ENCODE data around the gene MAMLD1. TPM values are rescaled to one million over a fixed set of nuclear protein-coding genes. Genes with fewer than 3 reads are reported as not detected.

The MAMLD1 gene
- total RNA-seq, 2 donors from 2014 or later: 0.56 to 3.3 TPM

- no peaks in the 10 kb centered on the region for H3K36me3 ChIP-seq
- no peak overlapping the region for H3K27ac ChIP-seq
- DNase-seq (ENCODE audit: low spot score): no peak
- H3K27me3 ChIP-seq: no peaks in the 10 kb centered on the region
- H3K9me3 ChIP-seq: no peaks in the 10 kb centered on the region
- no peak overlapping the region for H3K4me3 ChIP-seq
- peaks cover 0 to 17% of the 10 kb centered on the region in 2 donors for H3K4me1 ChIP-seq
- no peak for TF ChIP-seq CTCF (IDR thresholded peaks at IDR 0.05)
Measured at GRCh38 chrX:150548684-150549083, 185.6 kb downstream of the MAMLD1 start.

- DNase-seq (ENCODE audit: low spot score): no peak
Measured at GRCh38 chrX:150551963-150552362, 188.8 kb downstream of the MAMLD1 start.

GRCh38 chrX:150558424-150558823 lies 195.3 kb downstream of the MAMLD1 start:
- DNase-seq (ENCODE audit: low spot score): no peak
- H3K27ac ChIP-seq: no peak overlapping the region
- no peaks in the 10 kb centered on the region for H3K9me3 ChIP-seq
- no peaks in the 10 kb centered on the region for H3K36me3 ChIP-seq
- no peak overlapping the region for H3K4me3 ChIP-seq
- TF ChIP-seq CTCF (IDR thresholded peaks at IDR 0.05): no peak
- no peaks in the 10 kb centered on the region for H3K4me1 ChIP-seq
- H3K27me3 ChIP-seq: no peaks in the 10 kb centered on the region

More at GRCh38 chrX:150551963-150552362, 188.8 kb downstream of the MAMLD1 start:
- H3K27me3 ChIP-seq: no peaks in the 10 kb centered on the region
- TF ChIP-seq CTCF (IDR thresholded peaks at IDR 0.05): no peak
- no peaks in the 10 kb centered on the region for H3K36me3 ChIP-seq
- no peak overlapping the region for H3K27ac ChIP-seq
- H3K4me3 ChIP-seq: no peak overlapping the region
- no peaks in the 10 kb centered on the region for H3K9me3 ChIP-seq
- H3K4me1 ChIP-seq: peaks cover 0 to 5% of the 10 kb centered on the region in 2 donors

Other genes starting within 250 kb of the MAMLD1 start
- gene MTM1, start 205.3 kb downstream of the MAMLD1 start, total RNA-seq: 1 to 10 TPM; 9.0 to 9.4 TPM